ENCODE measurements around the gene NOL4L. TPM values are rescaled to one million over a fixed set of nuclear protein-coding genes. Genes with fewer than 3 reads are reported as not detected.

NOL4L gene
- total RNA-seq, 2 donors from 2014 or later: 18.0 to 59.7 TPM

DNA sequence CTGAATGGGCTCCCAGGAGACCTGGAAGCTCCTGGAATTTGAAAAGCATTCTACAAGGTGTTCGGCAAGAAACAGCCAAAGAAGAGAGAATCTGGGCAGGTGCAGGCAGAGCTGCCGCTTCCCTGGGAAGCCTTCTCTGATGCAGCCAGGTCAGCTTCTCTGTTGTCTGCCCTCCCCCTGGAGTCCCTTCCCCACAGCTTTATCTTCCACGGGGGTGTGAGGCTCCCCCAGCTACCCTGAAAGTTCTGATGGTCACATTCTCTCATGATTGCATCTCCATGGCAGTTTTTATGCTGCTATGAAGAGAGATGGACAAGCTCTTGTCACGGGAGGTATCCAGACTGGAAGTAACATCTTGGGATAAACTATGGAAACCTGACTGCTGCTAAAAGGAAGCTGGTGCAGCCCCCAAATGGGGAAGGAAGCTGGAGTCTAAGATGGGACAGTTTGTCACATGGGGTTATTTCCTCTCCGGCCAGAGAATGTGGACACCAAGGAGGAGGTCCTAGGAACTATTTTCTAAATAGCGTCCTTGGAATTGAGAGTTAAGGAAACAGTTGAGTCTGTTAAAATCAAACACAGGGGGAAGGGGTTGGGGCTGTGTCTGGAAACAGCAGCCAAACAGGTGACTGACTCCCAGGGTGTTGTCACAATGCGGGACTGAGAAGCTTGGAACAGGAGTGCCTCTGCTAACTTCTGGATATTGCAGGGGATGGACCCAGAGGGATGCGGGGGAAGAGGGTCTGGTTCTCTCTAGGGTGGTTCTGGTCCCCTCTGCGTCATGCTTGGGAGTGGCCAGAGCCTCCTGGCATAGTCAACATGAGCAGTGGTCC, 135.9 kb downstream of the NOL4L start:
- H3K4me3 ChIP-seq: no peak overlapping the region
- no peak for DNase-seq (ENCODE audit: low spot score)
- 64% methylated on average over 9 of the region's 9 CpGs for WGBS
- H3K36me3 ChIP-seq: peaks cover 0 to 13% of the 10 kb centered on the region in 2 donors
- TF ChIP-seq POLR2A (IDR thresholded peaks at IDR 0.05): no peak
- no peak for TF ChIP-seq CTCF (IDR thresholded peaks at IDR 0.05)
- no peak for TF ChIP-seq POLR2AphosphoS5 (IDR thresholded peaks at IDR 0.05)
- no peaks in the 10 kb centered on the region for H3K9me3 ChIP-seq
- H3K27me3 ChIP-seq (replicated peaks; ENCODE audit: insufficient read depth): no peaks in the 10 kb centered on the region
- intact Hi-C loops (cut with DNase I): no loop called here
- no peak overlapping the region for H3K27ac ChIP-seq
- H3K4me1 ChIP-seq (replicated peaks): peaks cover 10% of the 10 kb centered on the region

DNA sequence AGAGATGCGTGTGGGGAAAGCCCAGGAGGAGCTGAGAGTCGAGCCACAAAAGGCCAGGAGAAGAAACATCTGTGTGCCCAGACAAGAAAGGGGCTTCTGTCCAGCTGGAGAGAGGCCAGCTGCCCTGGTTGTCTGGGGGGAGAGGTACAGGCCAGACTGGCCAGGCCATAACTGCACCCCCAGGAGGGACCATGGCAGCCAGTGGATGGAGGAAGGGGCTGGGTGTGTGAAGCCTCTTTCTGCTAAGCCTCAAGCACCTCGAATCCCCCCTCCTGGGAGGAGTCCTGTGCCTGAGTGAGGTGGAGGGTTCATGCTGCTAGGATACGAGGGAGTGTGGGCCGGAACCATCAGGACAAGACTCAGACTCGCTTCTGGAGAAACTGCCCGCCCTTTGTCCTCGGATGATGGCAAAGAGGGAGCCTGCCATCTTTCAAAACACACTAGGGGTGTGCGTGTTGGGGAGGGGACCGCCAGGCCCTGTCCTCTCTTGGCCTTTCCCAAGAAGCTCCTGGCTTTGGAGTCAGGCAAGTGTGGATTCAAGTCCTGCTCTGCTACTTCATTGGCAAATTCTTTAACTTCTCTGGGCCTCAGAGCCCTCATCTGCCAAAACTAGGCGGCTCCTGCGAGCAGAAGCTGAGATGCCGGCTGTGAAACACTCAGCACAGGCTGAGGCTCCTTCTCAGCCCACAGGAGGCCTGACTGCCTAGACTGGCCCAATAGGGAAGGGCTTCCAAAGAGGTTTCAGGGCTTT, 136.7 kb downstream of the NOL4L start:
- TF ChIP-seq CTCF (IDR thresholded peaks at IDR 0.05): no peak
- TF ChIP-seq POLR2AphosphoS5 (IDR thresholded peaks at IDR 0.05): no peak
- TF ChIP-seq POLR2A (IDR thresholded peaks at IDR 0.05): no peak
- Histone ChIP-seq H3K36me3 (peaks cover 0 to 13% of the 10 kb centered on the region in 2 donors), H3K27me3 (replicated peaks; ENCODE audit: insufficient read depth) (no peaks in the 10 kb centered on the region), H3K27ac (no peak overlapping the region), H3K4me3 (no peak overlapping the region), H3K4me1 (replicated peaks) (peaks cover 10% of the 10 kb centered on the region), H3K9me3 (no peaks in the 10 kb centered on the region)
- intact Hi-C loops (cut with DNase I): no loop called here
- DNase-seq (ENCODE audit: low spot score): no peak
- 45% methylated on average over 13 of the region's 13 CpGs for WGBS

DNA sequence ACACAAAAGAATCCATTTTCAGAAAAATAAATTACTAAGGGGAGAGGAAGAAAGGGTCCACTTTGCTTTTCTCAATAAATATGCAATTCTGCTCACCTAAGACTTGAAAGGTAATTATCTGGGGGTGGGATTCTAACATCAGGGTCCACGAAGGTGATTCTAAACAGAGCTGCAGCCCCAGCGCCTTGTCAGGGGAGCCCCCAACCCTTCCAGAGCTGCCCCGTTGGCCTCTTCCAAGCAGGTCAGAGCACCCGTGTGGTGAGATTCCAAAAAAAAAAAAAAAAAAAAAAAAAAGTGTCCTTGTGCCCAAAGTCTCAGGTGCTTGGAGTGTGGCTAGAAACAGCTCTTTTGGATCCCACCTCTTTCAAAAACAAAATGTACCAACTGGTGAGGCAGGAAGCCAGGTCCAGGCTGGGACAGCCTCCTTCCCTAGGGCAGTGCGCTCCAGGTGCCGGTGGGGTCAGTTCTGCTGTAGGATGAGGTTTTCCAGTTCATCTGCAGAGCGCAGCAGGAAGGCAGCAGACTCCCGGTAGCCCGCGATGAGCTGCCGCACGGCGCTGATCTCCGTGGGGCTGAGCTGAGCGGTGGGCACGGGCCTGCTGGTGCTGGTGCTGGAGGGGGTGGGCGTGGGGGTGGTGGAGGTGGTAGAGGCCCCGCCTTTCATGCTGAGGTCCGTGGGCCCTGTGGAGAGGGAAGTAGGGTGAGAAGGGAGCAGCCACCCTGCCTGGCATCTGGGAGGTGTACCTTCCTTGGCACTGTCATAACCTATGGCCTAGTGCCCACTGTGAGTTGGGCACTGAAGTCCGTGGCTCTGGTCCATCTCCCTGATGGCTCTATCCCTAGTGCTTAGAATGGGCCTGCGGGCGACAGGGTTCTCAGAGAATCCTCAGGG, 137.8 kb downstream of the NOL4L start:
- WGBS: 61% methylated on average over 22 of the region's 22 CpGs
- Histone ChIP-seq H3K9me3 (no peaks in the 10 kb centered on the region), H3K27ac (peak overlapping the region in 1 of 2 donors; percentile 17), H3K4me1 (replicated peaks) (peaks cover 10% of the 10 kb centered on the region), H3K27me3 (replicated peaks; ENCODE audit: insufficient read depth) (no peaks in the 10 kb centered on the region), H3K36me3 (peaks cover 0 to 7% of the 10 kb centered on the region in 2 donors), H3K4me3 (no peak overlapping the region)
- DNase-seq (ENCODE audit: low spot score): no peak
- TF ChIP-seq CTCF (IDR thresholded peaks at IDR 0.05) (no peak), POLR2A (IDR thresholded peaks at IDR 0.05) (no peak), POLR2AphosphoS5 (IDR thresholded peaks at IDR 0.05) (no peak)
- intact Hi-C loops (cut with DNase I): no loop called here

DNA sequence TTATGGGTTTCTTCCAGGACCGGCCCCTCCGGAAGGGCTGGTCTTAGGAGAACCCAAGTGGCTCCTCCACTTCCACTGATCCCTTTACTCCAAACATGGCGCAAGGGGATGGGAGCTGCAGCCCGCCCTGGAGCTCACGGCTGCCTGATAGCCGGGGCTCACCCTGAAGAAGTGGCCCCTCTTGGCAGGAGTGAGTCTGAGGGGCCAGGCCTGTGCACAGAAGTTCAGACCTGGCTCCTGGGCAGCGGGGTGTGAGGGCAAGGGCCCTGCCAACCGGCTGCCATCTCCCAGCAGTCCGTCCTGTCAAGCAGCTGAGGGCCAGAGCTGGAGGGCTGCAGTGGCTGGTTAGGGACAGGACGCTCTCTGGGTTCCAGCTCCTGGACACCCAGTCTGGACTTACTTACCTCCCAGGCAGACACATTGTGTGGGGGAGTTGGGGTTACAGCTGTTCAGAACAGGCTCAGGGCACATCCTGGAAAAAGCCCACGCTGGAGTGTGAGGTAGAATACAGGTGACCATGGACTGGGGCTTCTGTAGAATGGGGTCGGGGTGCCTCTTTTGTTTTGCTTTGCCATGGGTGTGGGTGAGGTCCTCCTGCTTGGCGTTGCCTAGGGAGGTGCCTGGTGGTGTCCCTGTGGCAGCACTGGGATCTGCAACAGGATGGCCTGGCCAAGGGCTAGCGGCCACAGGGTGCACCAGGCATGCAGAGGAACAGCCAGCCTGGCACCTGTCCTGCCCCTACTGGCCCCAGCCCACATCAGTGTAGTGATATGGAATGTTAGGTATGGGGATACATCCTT, 138.6 kb downstream of the NOL4L start:
- no peak for DNase-seq (ENCODE audit: low spot score)
- Histone ChIP-seq H3K27me3 (replicated peaks; ENCODE audit: insufficient read depth) (no peaks in the 10 kb centered on the region), H3K4me1 (replicated peaks) (peaks cover 10% of the 10 kb centered on the region), H3K4me3 (no peak overlapping the region), H3K9me3 (no peaks in the 10 kb centered on the region), H3K36me3 (peaks cover 0 to under 1% of the 10 kb centered on the region in 2 donors), H3K27ac (no peak overlapping the region)
- no peak for TF ChIP-seq POLR2AphosphoS5 (IDR thresholded peaks at IDR 0.05)
- no peak for TF ChIP-seq CTCF (IDR thresholded peaks at IDR 0.05)
- TF ChIP-seq POLR2A (IDR thresholded peaks at IDR 0.05): no peak
- 77% methylated on average over 12 of the region's 14 CpGs for WGBS
- intact Hi-C loops (cut with DNase I): no loop called here
